Endothelial cell of hepatic sinusoid (primary cell): ENCODE data around the gene PRKCZ.

Experiments
- in situ Hi-C: cut with HindIII; loops from 2 replicates; pipeline ENCODE4 v1.10.0; 2017; ENCODE audit warnings: low sequenced_read_pairs

PRKCZ gene

GRCh38 chr1:2199042-2199810 lies 149.0 kb downstream of the PRKCZ start:
- in situ Hi-C loops: loop anchor here (5.0 to 10.0 kb wide), 6 partner anchors 73 to 316 kb away; no protein-coding TSS in a partner anchor

GRCh38 chr1:2200308-2200943 lies 150.2 kb downstream of the PRKCZ start:
- in situ Hi-C loops: no loop called here

- in situ Hi-C loops: no loop called here
Observed at GRCh38 chr1:2201062-2201461, 150.9 kb downstream of the PRKCZ start.

GRCh38 chr1:2202008-2202575 lies 151.9 kb downstream of the PRKCZ start:
- in situ Hi-C loops: no loop called here

- in situ Hi-C loops: no loop called here
Observed at GRCh38 chr1:2202843-2203601, 152.8 kb downstream of the PRKCZ start.

GRCh38 chr1:2203671-2204414 lies 153.6 kb downstream of the PRKCZ start:
- in situ Hi-C loops: no loop called here

- in situ Hi-C loops: no loop called here
Observed at GRCh38 chr1:2204415-2205190, 154.4 kb downstream of the PRKCZ start.

GRCh38 chr1:2205191-2205952 lies 155.2 kb downstream of the PRKCZ start:
- in situ Hi-C loops: no loop called here

- in situ Hi-C loops: no loop called here
Observed at GRCh38 chr1:2206813-2207487, 156.7 kb downstream of the PRKCZ start.

- in situ Hi-C loops: no loop called here
Observed at GRCh38 chr1:2208309-2209239, 158.4 kb downstream of the PRKCZ start.

GRCh38 chr1:2209400-2210083 lies 159.3 kb downstream of the PRKCZ start:
- in situ Hi-C loops: no loop called here

GRCh38 chr1:2210084-2210653 lies 160.0 kb downstream of the PRKCZ start:
- in situ Hi-C loops: no loop called here

- in situ Hi-C loops: no loop called here
Observed at GRCh38 chr1:2210786-2211185, 160.6 kb downstream of the PRKCZ start.

- in situ Hi-C loops: no loop called here
Observed at GRCh38 chr1:2212274-2212531, 162.0 kb downstream of the PRKCZ start.

- in situ Hi-C loops: no loop called here
Observed at GRCh38 chr1:2212532-2213491, 162.6 kb downstream of the PRKCZ start.
